DMS153 treated with DMSO at 0.1 percent for 48 hours (cell line): ENCODE data around the gene RAB44.

Experiments used
- DNase-seq: peaks from one replicate; lab custom pipeline; 2025; ENCODE audit not compliant: unreplicated experiment; lab: John Stamatoyannopoulos, UW

The RAB44 gene

GRCh38 chr6:36769676-36770499 is 72.3 kb downstream of the RAB44 start:
- DNase-seq = no peak

GRCh38 chr6:36771145-36771544 is 73.5 kb downstream of the RAB44 start:
- no peak for DNase-seq

GRCh38 chr6:36772397-36772796 is 74.8 kb downstream of the RAB44 start:
- no peak for DNase-seq

- DNase-seq = no peak
Measured at GRCh38 chr6:36774331-36774730, 76.7 kb downstream of the RAB44 start.

- DNase-seq = no peak
Measured at GRCh38 chr6:36776167-36776566, 78.5 kb downstream of the RAB44 start.

GRCh38 chr6:36777801-36778200 is 80.2 kb downstream of the RAB44 start:
- no peak for DNase-seq

- no peak for DNase-seq
Measured at GRCh38 chr6:36779227-36779626, 81.6 kb downstream of the RAB44 start.

- no peak for DNase-seq
Measured at GRCh38 chr6:36780442-36781177, 83.0 kb downstream of the RAB44 start.

GRCh38 chr6:36781669-36782068 is 84.0 kb downstream of the RAB44 start:
- no peak for DNase-seq
